ENCODE data around the gene HEATR3. TPM values are rescaled to one million over a fixed set of nuclear protein-coding genes. Genes with fewer than 3 reads are reported as not detected.

The HEATR3 gene
- total RNA-seq, 1 donor from 2014 or later = 27.9 TPM

DNA sequence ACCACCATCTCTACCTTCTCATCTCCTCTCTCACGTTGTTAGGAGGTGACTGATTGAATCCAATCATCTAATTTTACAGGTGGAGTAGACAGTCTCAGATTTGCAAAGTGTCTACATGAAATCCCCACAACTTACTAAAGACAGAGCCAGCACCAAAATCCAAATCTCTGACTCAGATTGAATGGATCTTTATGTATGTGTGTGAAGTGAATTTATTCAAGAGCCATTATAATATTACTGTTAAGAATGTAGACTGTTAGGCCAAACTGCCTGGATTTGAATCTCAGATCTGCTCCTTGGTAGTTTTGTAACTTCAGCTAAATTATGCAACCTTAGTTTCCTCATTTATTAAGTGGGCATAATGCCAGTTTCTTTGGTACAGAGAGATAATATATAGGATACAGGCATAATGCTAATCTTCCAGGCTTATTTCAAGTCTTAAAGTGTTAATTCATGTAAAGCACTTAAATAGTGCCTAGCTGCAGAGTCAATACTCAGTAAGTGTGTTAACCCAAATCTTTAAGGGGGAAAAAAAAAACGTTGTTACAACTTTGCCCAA lies 28.0 kb upstream of the HEATR3 start:
- TF ChIP-seq CTCF (IDR thresholded peaks at IDR 0.05; ENCODE audit: partially characterized antibody, unreplicated experiment) = no peak
- DNase-seq = no peak
- no peaks in the 10 kb centered on the region for H3K4me1 Mint-ChIP-seq (ENCODE audit: low read depth, unreplicated experiment)

DNA sequence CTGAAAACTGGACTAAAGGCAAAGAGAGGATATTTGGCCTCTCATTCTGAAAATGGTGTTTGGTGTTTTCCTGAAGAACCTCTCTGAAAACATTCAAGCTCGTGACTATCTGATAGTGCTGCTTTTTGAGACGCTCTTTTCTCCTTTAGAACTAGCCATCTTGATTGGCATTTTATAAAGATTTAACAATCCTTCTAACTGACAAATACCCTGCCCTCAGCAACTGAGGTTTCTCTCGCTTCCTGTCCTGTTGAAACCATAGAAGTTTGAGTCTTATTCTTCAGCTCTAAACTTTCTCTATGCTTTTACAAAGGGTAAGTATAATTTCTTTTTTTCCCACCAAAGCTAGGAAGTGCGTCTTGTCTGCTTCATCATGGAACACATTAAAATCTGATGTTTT lies 27.5 kb upstream of the HEATR3 start:
- Mint-ChIP-seq H3K27me3 (ENCODE audit: unreplicated experiment) (peaks cover 3% of the 10 kb centered on the region), H3K9me3 (ENCODE audit: unreplicated experiment) (peaks cover 1% of the 10 kb centered on the region), H3K27ac (ENCODE audit: unreplicated experiment) (no peak overlapping the region), H3K36me3 (ENCODE audit: unreplicated experiment) (no peaks in the 10 kb centered on the region), H3K4me1 (ENCODE audit: low read depth, unreplicated experiment) (no peaks in the 10 kb centered on the region), H3K4me3 (ENCODE audit: unreplicated experiment) (no peak overlapping the region)
- TF ChIP-seq CTCF (IDR thresholded peaks at IDR 0.05; ENCODE audit: partially characterized antibody, unreplicated experiment) = no peak
- no peak for DNase-seq

More for the DNA sequence above, 28.0 kb upstream of the HEATR3 start:
- peaks cover 3% of the 10 kb centered on the region for H3K27me3 Mint-ChIP-seq (ENCODE audit: unreplicated experiment)
- no peak overlapping the region for H3K4me3 Mint-ChIP-seq (ENCODE audit: unreplicated experiment)
- H3K27ac Mint-ChIP-seq (ENCODE audit: unreplicated experiment) = no peak overlapping the region
- H3K36me3 Mint-ChIP-seq (ENCODE audit: unreplicated experiment) = no peaks in the 10 kb centered on the region
- peaks cover 1% of the 10 kb centered on the region for H3K9me3 Mint-ChIP-seq (ENCODE audit: unreplicated experiment)

GRCh38 chr16:50038756-50039529 lies 26.8 kb upstream of the HEATR3 start:
- Mint-ChIP-seq H3K4me1 (ENCODE audit: low read depth, unreplicated experiment) (no peaks in the 10 kb centered on the region), H3K9me3 (ENCODE audit: unreplicated experiment) (peaks cover 1% of the 10 kb centered on the region), H3K4me3 (ENCODE audit: unreplicated experiment) (no peak overlapping the region), H3K27ac (ENCODE audit: unreplicated experiment) (no peak overlapping the region), H3K27me3 (ENCODE audit: unreplicated experiment) (peaks cover 4% of the 10 kb centered on the region), H3K36me3 (ENCODE audit: unreplicated experiment) (no peaks in the 10 kb centered on the region)
- DNase-seq = no peak
- no peak for TF ChIP-seq CTCF (IDR thresholded peaks at IDR 0.05; ENCODE audit: partially characterized antibody, unreplicated experiment)

- DNase-seq = no peak
- H3K4me3 Mint-ChIP-seq (ENCODE audit: unreplicated experiment) = no peak overlapping the region
- H3K4me1 Mint-ChIP-seq (ENCODE audit: low read depth, unreplicated experiment) = no peaks in the 10 kb centered on the region
- H3K27me3 Mint-ChIP-seq (ENCODE audit: unreplicated experiment) = peaks cover 4% of the 10 kb centered on the region
- no peaks in the 10 kb centered on the region for H3K9me3 Mint-ChIP-seq (ENCODE audit: unreplicated experiment)
- no peak for TF ChIP-seq CTCF (IDR thresholded peaks at IDR 0.05; ENCODE audit: partially characterized antibody, unreplicated experiment)
- no peak overlapping the region for H3K27ac Mint-ChIP-seq (ENCODE audit: unreplicated experiment)
- H3K36me3 Mint-ChIP-seq (ENCODE audit: unreplicated experiment) = no peaks in the 10 kb centered on the region
These were observed 25.8 kb upstream of the HEATR3 start for GRCh38 chr16:50040018-50040417.

GRCh38 chr16:50040710-50041109 lies 25.1 kb upstream of the HEATR3 start:
- no peak overlapping the region for H3K4me3 Mint-ChIP-seq (ENCODE audit: unreplicated experiment)
- DNase-seq = no peak
- H3K36me3 Mint-ChIP-seq (ENCODE audit: unreplicated experiment) = no peaks in the 10 kb centered on the region
- TF ChIP-seq CTCF (IDR thresholded peaks at IDR 0.05; ENCODE audit: partially characterized antibody, unreplicated experiment) = no peak
- no peak overlapping the region for H3K27ac Mint-ChIP-seq (ENCODE audit: unreplicated experiment)
- no peaks in the 10 kb centered on the region for H3K4me1 Mint-ChIP-seq (ENCODE audit: low read depth, unreplicated experiment)
- peaks cover 4% of the 10 kb centered on the region for H3K27me3 Mint-ChIP-seq (ENCODE audit: unreplicated experiment)
- H3K9me3 Mint-ChIP-seq (ENCODE audit: unreplicated experiment) = no peaks in the 10 kb centered on the region
